Epithelial cell of esophagus (primary cell): ENCODE measurements around the gene ANKMY1.
"Not testable (repeated sequence)": the region's sequence is repeated elsewhere in the genome, so short reads cannot be mapped to it uniquely, and the experiment has no call there.

Experiments used
- DNase-seq: peaks from one replicate; pipeline ENCODE4 v3.0.0; 2010; ENCODE audit warnings: low read depth
- H3K4me3 ChIP-seq: 2 replicates; pipeline ENCODE4 v1.5.1; 2011; ENCODE audit warnings: mild to moderate bottlenecking, low read length, control low read depth
- TF ChIP-seq, protein P1 (sequence below): IDR thresholded peaks from 2 replicates; pipeline ENCODE4 v1.5.1; 2011; ENCODE audit warnings: low read depth, mild to moderate bottlenecking, low read length, control low read depth, inconsistent platforms; ENCODE audit not compliant: insufficient read depth; ENCODE audit errors: missing control alignments

The ANKMY1 gene

DNA sequence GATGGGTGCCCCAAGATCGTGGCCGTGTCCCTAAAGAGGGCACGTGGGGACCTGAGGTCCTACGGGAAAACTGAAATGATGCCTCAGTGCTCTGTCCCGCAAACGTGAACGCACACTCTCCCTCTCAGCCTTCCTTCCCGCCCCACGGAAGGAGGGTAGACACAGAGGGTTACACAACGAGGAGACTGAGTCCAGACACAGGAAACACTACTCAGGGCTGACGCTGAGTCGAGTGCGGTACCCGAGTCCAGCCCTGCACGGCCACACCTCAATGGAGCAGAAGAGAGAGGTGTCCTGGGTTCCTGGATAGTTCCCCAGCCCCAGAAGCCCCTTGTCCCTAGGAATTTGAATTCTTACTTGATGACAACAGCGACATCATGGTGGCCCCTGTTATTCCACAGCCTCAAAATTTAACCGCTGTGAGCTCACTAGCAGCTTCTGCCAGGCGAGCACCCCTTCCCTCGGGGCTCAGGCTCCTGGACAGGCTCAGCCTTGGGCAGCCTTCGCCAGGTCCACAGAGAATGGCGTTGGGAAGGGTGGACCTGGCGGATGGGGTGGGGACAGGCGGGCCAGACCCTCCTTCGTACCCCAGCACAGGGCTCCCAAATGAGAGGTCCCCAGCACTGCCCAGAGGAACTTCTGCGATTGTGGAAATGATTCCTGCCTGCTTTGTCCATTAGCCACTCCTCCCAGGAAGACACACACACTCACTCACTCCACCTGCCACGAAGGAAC is 9.5 kb upstream of the ANKMY1 start:
- TF ChIP-seq, protein P1, sequence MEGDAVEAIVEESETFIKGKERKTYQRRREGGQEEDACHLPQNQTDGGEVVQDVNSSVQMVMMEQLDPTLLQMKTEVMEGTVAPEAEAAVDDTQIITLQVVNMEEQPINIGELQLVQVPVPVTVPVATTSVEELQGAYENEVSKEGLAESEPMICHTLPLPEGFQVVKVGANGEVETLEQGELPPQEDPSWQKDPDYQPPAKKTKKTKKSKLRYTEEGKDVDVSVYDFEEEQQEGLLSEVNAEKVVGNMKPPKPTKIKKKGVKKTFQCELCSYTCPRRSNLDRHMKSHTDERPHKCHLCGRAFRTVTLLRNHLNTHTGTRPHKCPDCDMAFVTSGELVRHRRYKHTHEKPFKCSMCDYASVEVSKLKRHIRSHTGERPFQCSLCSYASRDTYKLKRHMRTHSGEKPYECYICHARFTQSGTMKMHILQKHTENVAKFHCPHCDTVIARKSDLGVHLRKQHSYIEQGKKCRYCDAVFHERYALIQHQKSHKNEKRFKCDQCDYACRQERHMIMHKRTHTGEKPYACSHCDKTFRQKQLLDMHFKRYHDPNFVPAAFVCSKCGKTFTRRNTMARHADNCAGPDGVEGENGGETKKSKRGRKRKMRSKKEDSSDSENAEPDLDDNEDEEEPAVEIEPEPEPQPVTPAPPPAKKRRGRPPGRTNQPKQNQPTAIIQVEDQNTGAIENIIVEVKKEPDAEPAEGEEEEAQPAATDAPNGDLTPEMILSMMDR = no peak
- peak overlapping the region; percentile 59 for H3K4me3 ChIP-seq
- peak; percentile 33 for DNase-seq

DNA sequence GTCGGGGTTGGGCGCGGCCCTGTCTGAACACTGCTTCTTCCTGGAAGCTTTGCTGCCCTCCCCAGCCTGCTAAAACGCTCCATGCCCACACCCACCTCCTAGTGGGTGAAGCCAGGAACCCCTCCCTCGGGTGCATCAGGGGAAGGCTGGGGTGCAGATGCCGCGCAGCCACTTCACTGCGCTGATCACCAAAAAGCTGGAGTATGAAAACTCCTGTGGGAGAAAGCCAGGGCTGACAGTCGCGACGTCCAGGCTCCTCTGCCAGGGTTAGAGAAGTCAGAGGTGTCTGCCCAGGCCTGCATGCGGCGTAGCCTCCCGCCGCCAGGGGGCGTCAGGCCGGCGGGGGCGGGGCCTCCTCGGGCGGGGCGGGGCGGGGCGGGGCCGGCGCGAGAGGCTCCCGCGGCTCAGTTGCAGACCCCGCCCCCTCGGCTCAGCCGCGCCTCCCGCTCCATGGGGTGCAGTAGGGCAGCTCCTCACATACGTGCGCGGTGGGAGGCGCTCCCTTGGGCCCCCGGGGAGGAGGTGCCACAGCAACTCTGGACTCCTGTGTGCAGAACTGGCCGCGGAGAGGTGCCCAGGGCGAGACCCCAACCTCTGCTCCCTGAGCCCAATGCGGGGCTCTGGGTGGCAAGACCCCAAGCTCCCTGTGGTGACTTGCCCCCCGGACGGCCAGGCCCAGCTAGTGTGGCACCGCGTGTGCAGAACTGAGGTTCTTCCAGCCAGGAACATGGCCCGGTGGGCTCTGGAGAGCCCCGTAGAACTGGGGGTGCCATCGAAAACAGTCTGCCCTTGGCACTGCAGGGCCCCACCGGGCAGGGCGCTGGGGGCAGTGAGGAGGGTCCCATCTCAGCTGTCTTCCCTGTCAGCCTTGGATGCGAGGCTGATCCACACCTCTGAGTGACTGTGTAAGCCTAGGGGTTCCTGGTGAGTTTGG is 8.7 kb upstream of the ANKMY1 start:
- DNase-seq = peak; percentile 90
- peak overlapping the region; percentile 59 for H3K4me3 ChIP-seq
- TF ChIP-seq, protein P1 = peak; percentile 68

DNA sequence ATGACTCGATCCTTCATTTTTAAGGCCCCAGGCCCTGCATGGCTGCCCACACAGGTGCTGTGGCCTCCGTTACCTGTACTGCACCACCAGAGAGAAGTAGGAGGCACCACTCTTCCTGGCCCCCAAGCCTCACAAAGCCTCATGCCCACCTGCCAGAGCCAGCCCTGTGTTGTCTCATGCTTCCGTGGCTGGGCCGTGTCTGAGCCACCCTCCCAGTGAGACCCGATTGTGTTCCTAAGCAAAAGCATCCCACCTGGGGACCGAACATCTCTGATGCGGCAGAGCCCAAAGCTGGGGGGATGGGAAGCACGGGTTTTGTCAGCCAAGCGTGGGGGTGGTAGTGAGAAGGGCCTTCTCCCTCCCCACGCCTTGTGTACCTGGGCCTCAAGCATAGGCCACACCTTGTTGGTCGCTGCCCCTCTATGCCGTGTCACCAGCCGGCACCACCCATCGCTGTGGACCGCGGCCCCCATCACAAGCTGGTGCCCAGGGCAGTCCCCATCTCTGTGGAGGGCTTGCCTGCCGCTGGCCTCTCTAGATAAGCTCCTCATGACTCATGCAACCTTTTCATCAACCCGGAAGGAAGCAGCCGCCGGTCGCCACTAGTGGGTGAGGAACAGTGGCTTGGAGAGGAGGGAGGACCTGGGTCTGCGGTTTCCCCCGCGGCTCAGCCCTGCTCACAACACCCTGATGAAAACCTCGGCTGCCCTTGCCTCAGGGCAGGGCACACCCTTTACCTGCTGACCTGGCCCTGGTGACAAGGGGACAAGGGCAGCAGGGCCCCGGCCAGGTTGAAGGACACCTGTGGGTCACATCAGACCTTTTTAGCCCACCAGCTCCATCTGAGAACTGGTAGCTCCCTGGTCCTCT is 7.8 kb upstream of the ANKMY1 start:
- DNase-seq = peak; percentile 73
- H3K4me3 ChIP-seq = peak overlapping the region; percentile 14
- TF ChIP-seq, protein P1 = no peak

GRCh38 chr2:240564561-240565332 is 7.0 kb upstream of the ANKMY1 start:
- TF ChIP-seq, protein P1 = no peak
- DNase-seq = no peak
- no peak overlapping the region for H3K4me3 ChIP-seq

DNA sequence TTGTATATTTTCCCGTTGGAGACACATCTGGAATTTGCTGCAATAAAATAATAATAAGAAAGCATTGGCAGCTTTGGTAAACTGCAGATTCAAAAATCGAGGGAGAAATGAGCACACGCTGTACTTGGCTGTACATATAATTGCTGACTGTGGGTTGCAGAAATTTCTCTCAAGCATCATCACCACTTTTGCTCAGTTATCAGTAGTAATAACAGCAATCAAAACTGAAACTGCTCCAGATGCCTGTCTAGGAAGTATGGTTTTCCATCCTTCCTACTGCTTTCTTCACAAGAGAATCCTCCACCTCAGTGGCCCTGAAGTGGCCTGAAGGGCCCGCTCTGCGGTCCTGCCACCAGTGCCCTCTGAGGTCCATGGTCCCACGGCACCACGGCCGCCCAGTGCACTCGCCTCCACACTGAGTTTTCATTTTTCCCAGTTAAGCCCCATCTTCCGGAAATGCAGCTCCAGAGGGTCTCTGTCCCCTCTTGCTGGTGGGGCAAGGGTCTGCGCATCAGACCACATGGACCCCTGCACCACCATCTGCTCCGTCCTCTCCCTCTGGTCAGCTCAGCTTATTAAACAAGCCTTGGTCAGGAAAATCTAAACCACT is 6.3 kb upstream of the ANKMY1 start:
- DNase-seq = no peak
- TF ChIP-seq, protein P1 = no peak
- no peak overlapping the region for H3K4me3 ChIP-seq

DNA sequence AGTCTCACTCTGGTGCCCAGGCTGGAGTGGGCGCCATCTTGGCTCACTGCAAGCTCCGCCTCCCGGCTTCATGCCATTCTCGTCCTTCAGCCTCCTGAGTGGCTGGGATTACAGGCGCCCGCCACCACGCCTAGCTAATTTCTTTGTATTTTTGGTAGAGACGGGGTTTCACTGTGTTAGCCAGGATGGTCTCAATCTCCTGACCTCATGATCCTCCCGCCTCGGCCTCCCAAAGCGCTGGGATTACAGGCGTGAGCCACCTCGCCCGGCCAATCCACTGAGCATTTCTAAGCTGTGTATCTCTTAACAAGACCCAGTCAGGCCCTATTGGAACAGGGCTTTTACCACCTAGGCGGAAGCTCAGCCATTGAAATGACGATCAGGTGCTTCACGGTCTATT is 5.4 kb upstream of the ANKMY1 start:
- DNase-seq, H3K4me3 ChIP-seq: not testable (repeated sequence)
